Measurements from ENCODE around the gene MCM6. TPM values are rescaled to one million over a fixed set of nuclear protein-coding genes. Genes with fewer than 3 reads are reported as not detected.

MCM6 gene
- total RNA-seq, 1 experiment from 2014 or later = 101 TPM

DNA sequence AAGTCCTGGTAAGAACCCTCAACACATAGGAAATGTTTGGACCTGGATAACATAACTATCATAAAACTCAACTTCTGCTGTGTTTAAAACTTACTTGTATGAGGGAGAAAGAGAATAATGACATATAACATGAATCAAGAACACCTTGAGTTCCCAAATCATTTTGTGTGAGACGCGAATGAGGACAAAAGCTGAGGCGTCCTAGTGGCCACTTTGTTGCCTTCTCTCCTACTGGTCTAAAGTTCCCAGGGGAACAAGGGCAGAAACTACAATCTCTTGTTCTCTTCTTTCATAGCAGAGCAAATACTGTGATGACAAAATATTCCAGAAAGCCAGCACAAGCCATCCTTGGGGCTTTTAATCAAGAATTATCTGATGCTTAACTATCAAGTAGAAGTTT is 31.0 kb downstream of the MCM6 start:
- ChIA-PET POLR2A (ENCODE audit: low non-redundant PET) (no interaction called here), CTCF (no interaction called here)
- no TSS peak for BruUV-seq (replicated peaks)
- no peak overlapping the region for H3K4me3 ChIP-seq (ENCODE audit: low read depth, low read length, poor library complexity, severe bottlenecking)
- peaks cover 88% of the 10 kb centered on the region for H3K36me3 ChIP-seq (ENCODE audit: insufficient read depth, low read length, poor library complexity, severe bottlenecking)
- no peaks in the 10 kb centered on the region for H3K4me1 ChIP-seq (ENCODE audit: insufficient read depth, low read length, poor library complexity, severe bottlenecking)
- intact Hi-C loops (cut with micrococcal nuclease; ENCODE audit: unreplicated experiment) = no loop called here
- no peak for DNase-seq (ENCODE audit: low spot score)
- no peaks in the 10 kb centered on the region for H3K27me3 ChIP-seq (replicated peaks; ENCODE audit: insufficient read depth, low read depth, low read length, poor library complexity)
- no peak overlapping the region for H3K27ac ChIP-seq (ENCODE audit: low read depth, low read length, poor library complexity, severe bottlenecking)
- TF ChIP-seq EZH2 (IDR thresholded peaks at IDR 0.05; ENCODE audit: borderline replicate concordance, low read depth, low read length, poor library complexity, severe bottlenecking) = no peak
- TF ChIP-seq, protein P1, sequence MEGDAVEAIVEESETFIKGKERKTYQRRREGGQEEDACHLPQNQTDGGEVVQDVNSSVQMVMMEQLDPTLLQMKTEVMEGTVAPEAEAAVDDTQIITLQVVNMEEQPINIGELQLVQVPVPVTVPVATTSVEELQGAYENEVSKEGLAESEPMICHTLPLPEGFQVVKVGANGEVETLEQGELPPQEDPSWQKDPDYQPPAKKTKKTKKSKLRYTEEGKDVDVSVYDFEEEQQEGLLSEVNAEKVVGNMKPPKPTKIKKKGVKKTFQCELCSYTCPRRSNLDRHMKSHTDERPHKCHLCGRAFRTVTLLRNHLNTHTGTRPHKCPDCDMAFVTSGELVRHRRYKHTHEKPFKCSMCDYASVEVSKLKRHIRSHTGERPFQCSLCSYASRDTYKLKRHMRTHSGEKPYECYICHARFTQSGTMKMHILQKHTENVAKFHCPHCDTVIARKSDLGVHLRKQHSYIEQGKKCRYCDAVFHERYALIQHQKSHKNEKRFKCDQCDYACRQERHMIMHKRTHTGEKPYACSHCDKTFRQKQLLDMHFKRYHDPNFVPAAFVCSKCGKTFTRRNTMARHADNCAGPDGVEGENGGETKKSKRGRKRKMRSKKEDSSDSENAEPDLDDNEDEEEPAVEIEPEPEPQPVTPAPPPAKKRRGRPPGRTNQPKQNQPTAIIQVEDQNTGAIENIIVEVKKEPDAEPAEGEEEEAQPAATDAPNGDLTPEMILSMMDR (conservative IDR thresholded peaks at IDR 0.05; ENCODE audit: low read depth, low read length) = no peak
- no peaks in the 10 kb centered on the region for H3K9me3 ChIP-seq (ENCODE audit: low read depth, low read length, poor library complexity, severe bottlenecking)

GRCh38 chr2:135844301-135844895 is 31.8 kb downstream of the MCM6 start:
- Histone ChIP-seq H3K9me3 (ENCODE audit: low read depth, low read length, poor library complexity, severe bottlenecking) (no peaks in the 10 kb centered on the region), H3K4me3 (ENCODE audit: low read depth, low read length, poor library complexity, severe bottlenecking) (no peak overlapping the region), H3K27ac (ENCODE audit: low read depth, low read length, poor library complexity, severe bottlenecking) (no peak overlapping the region), H3K4me1 (ENCODE audit: insufficient read depth, low read length, poor library complexity, severe bottlenecking) (no peaks in the 10 kb centered on the region), H3K27me3 (replicated peaks; ENCODE audit: insufficient read depth, low read depth, low read length, poor library complexity) (no peaks in the 10 kb centered on the region), H3K36me3 (ENCODE audit: insufficient read depth, low read length, poor library complexity, severe bottlenecking) (peaks cover 86% of the 10 kb centered on the region)
- intact Hi-C loops (cut with micrococcal nuclease; ENCODE audit: unreplicated experiment) = no loop called here
- CTCF ChIA-PET = no interaction called here
- POLR2A ChIA-PET (ENCODE audit: low non-redundant PET) = no interaction called here
- TF ChIP-seq, protein P1 (conservative IDR thresholded peaks at IDR 0.05; ENCODE audit: low read depth, low read length) = no peak
- DNase-seq (ENCODE audit: low spot score) = no peak
- no TSS peak for BruUV-seq (replicated peaks)

GRCh38 chr2:135843671-135844070 is 32.6 kb downstream of the MCM6 start:
- POLR2A ChIA-PET (ENCODE audit: low non-redundant PET) = no interaction called here
- no peak for TF ChIP-seq EZH2 (IDR thresholded peaks at IDR 0.05; ENCODE audit: borderline replicate concordance, low read depth, low read length, poor library complexity, severe bottlenecking)
- intact Hi-C loops (cut with micrococcal nuclease; ENCODE audit: unreplicated experiment) = no loop called here
- Histone ChIP-seq H3K9me3 (ENCODE audit: low read depth, low read length, poor library complexity, severe bottlenecking) (no peaks in the 10 kb centered on the region), H3K27me3 (replicated peaks; ENCODE audit: insufficient read depth, low read depth, low read length, poor library complexity) (no peaks in the 10 kb centered on the region), H3K4me1 (ENCODE audit: insufficient read depth, low read length, poor library complexity, severe bottlenecking) (no peaks in the 10 kb centered on the region), H3K36me3 (ENCODE audit: insufficient read depth, low read length, poor library complexity, severe bottlenecking) (peaks cover 83% of the 10 kb centered on the region), H3K4me3 (ENCODE audit: low read depth, low read length, poor library complexity, severe bottlenecking) (no peak overlapping the region), H3K27ac (ENCODE audit: low read depth, low read length, poor library complexity, severe bottlenecking) (no peak overlapping the region)
- no peak for DNase-seq (ENCODE audit: low spot score)
- no TSS peak for BruUV-seq (replicated peaks)
- CTCF ChIA-PET = interaction anchor here (0.6 kb wide), 1 partner anchor 102 kb away, joined by 3 read pairs; the partner anchor contains the start of gene UBXN4

GRCh38 chr2:135840601-135841000 is 35.6 kb downstream of the MCM6 start:
- Histone ChIP-seq H3K4me3 (ENCODE audit: low read depth, low read length, poor library complexity, severe bottlenecking) (no peak overlapping the region), H3K27ac (ENCODE audit: low read depth, low read length, poor library complexity, severe bottlenecking) (no peak overlapping the region), H3K4me1 (ENCODE audit: insufficient read depth, low read length, poor library complexity, severe bottlenecking) (no peaks in the 10 kb centered on the region), H3K27me3 (replicated peaks; ENCODE audit: insufficient read depth, low read depth, low read length, poor library complexity) (no peaks in the 10 kb centered on the region), H3K36me3 (ENCODE audit: insufficient read depth, low read length, poor library complexity, severe bottlenecking) (peaks cover 56% of the 10 kb centered on the region), H3K9me3 (ENCODE audit: low read depth, low read length, poor library complexity, severe bottlenecking) (no peaks in the 10 kb centered on the region)
- intact Hi-C loops (cut with micrococcal nuclease; ENCODE audit: unreplicated experiment) = no loop called here
- ChIA-PET CTCF (no interaction called here), POLR2A (ENCODE audit: low non-redundant PET) (no interaction called here)
- BruUV-seq (replicated peaks) = no TSS peak
- no peak for TF ChIP-seq EZH2 (IDR thresholded peaks at IDR 0.05; ENCODE audit: borderline replicate concordance, low read depth, low read length, poor library complexity, severe bottlenecking)
- TF ChIP-seq, protein P1 (conservative IDR thresholded peaks at IDR 0.05; ENCODE audit: low read depth, low read length) = no peak
- DNase-seq (ENCODE audit: low spot score) = no peak

Measured in A673 (cell line).